Stimulated activated memory B cell treated with anti-CD40 and anti-IgM and Interleukin-4, amounts not matched to agents 10 μg/mL and 1 μg/mL and 100 μg/mL, for 72 hours (primary cell): ENCODE data around the gene ARAF.
"Not testable (repeated sequence)": the region's sequence is repeated elsewhere in the genome, so short reads cannot be mapped to it uniquely, and the experiment has no call there.

Experiments used
- ATAC-seq: fragments of 150-1000 bp; cut with Tn5 transposase; 2 replicates; pipeline ENCODE4 v1.10.0; 2021
- H3K27ac Mint-ChIP-seq: one replicate; pipeline ENCODE4 v1.8.0; 2022; ENCODE audit warnings: mild to moderate bottlenecking, mixed read lengths
- H3K27me3 Mint-ChIP-seq: one replicate; pipeline ENCODE4 v1.8.0; 2022; ENCODE audit warnings: mixed read lengths
- H3K36me3 Mint-ChIP-seq: one replicate; pipeline ENCODE4 v1.8.0; 2022; ENCODE audit warnings: mixed read lengths
- H3K4me1 Mint-ChIP-seq: one replicate; pipeline ENCODE4 v1.8.0; 2022; ENCODE audit warnings: mixed read lengths
- H3K4me3 Mint-ChIP-seq: one replicate; pipeline ENCODE4 v1.8.0; 2022; ENCODE audit warnings: mild to moderate bottlenecking, moderate library complexity, mixed read lengths
- H3K9me3 Mint-ChIP-seq: one replicate; pipeline ENCODE4 v1.8.0; 2022; ENCODE audit warnings: mixed read lengths

ARAF gene

DNA sequence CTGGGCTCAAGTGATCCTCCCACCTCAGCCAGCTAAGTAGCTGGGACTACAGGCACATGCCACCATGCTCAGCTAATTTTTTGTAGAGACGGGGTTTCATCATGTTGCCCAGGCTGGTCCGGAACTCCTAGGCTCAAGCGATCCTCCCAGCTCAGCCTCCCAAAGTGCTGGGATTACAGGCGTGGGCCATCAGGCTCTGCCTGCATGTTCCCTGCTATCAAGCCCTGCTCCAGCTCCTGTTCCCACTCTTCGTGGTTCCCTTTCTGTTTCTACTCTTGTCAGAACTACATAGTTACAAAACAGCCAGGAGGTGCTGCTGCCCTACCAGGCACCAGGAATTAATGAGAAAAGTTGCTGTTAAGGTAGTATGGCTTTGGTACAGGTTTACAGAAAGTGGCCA, 30.0 kb downstream of the ARAF start:
- Mint-ChIP-seq H3K4me1 (no peaks in the 10 kb centered on the region), H3K9me3 (no peaks in the 10 kb centered on the region), H3K27ac (no peak overlapping the region), H3K27me3 (no peaks in the 10 kb centered on the region), H3K36me3 (no peaks in the 10 kb centered on the region), H3K4me3 (no peak overlapping the region)
- no peak for ATAC-seq

GRCh38 chrX:47593522-47593921, 32.5 kb downstream of the ARAF start:
- Mint-ChIP-seq H3K27ac (no peak overlapping the region), H3K27me3 (no peaks in the 10 kb centered on the region), H3K4me3 (no peak overlapping the region), H3K9me3 (peaks cover 4% of the 10 kb centered on the region), H3K4me1 (no peaks in the 10 kb centered on the region), H3K36me3 (no peaks in the 10 kb centered on the region)
- no peak for ATAC-seq

GRCh38 chrX:47595716-47596251, 34.8 kb downstream of the ARAF start:
- no peaks in the 10 kb centered on the region for H3K36me3 Mint-ChIP-seq
- peaks cover 4% of the 10 kb centered on the region for H3K9me3 Mint-ChIP-seq
- no peak for ATAC-seq
- no peaks in the 10 kb centered on the region for H3K27me3 Mint-ChIP-seq
- H3K4me1 Mint-ChIP-seq, result no peaks in the 10 kb centered on the region
- no peak overlapping the region for H3K4me3 Mint-ChIP-seq
- H3K27ac Mint-ChIP-seq, result no peak overlapping the region

GRCh38 chrX:47596256-47596655, 35.3 kb downstream of the ARAF start:
- no peak overlapping the region for H3K27ac Mint-ChIP-seq
- H3K27me3 Mint-ChIP-seq, result no peaks in the 10 kb centered on the region
- H3K9me3 Mint-ChIP-seq, result peaks cover 4% of the 10 kb centered on the region
- no peak for ATAC-seq
- H3K4me1 Mint-ChIP-seq, result no peaks in the 10 kb centered on the region
- no peak overlapping the region for H3K4me3 Mint-ChIP-seq
- no peaks in the 10 kb centered on the region for H3K36me3 Mint-ChIP-seq

GRCh38 chrX:47597222-47597621, 36.2 kb downstream of the ARAF start:
- Mint-ChIP-seq H3K27ac (no peak overlapping the region), H3K36me3 (no peaks in the 10 kb centered on the region), H3K4me1 (no peaks in the 10 kb centered on the region), H3K4me3 (no peak overlapping the region), H3K9me3 (peaks cover 4% of the 10 kb centered on the region), H3K27me3 (no peaks in the 10 kb centered on the region)
- no peak for ATAC-seq

DNA sequence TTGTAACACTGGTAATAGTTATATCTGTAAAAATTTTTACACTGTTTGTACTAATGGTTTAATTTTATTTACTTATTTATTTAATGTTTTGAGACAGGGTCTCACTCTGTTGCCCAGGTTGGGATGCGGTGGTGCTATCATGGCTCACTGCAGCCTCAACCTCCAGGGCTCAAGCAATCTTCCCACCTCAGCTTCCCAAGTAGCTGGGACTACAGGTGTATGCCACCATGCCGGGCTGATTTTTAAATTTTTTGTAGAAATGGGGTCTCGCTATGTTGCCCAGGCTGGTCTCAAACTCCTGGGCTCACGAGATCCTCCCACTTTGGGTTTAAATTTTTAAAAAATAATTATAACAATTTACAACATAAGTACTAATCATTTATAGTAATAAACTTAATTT, 42.1 kb downstream of the ARAF start:
- not testable (repeated sequence) for H3K27ac Mint-ChIP-seq, ATAC-seq, H3K36me3 Mint-ChIP-seq, H3K27me3 Mint-ChIP-seq, H3K4me1 Mint-ChIP-seq, H3K4me3 Mint-ChIP-seq, H3K9me3 Mint-ChIP-seq

DNA sequence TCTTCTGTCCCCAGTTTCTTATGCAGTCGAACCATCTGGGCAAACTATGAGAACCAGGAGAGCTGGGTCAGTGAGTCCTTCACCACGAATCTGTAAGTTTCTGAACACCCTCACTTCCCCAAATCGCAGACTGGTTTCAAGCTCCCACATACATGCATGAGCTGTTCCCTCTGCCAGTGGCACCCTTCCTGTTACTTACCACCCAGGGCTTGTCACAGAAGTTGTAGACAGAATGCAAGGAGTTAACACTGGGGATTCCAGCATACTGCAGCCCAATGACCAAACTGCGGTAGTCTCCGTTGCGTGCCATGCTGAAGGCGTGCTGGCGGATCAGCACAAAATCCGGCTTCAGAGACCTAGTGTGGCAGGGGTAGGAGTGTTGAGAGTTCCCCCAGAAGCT, 44.0 kb downstream of the ARAF start:
- Mint-ChIP-seq H3K27ac (no peak overlapping the region), H3K36me3 (no peaks in the 10 kb centered on the region), H3K4me3 (no peak overlapping the region), H3K4me1 (peaks cover 9% of the 10 kb centered on the region), H3K27me3 (no peaks in the 10 kb centered on the region), H3K9me3 (no peaks in the 10 kb centered on the region)
- ATAC-seq, result no peak

GRCh38 chrX:47607091-47607490, 46.1 kb downstream of the ARAF start:
- no peaks in the 10 kb centered on the region for H3K27me3 Mint-ChIP-seq
- no peak overlapping the region for H3K27ac Mint-ChIP-seq
- ATAC-seq, result no peak
- no peak overlapping the region for H3K4me3 Mint-ChIP-seq
- H3K4me1 Mint-ChIP-seq, result peaks cover 9% of the 10 kb centered on the region
- H3K9me3 Mint-ChIP-seq, result no peaks in the 10 kb centered on the region
- H3K36me3 Mint-ChIP-seq, result no peaks in the 10 kb centered on the region

DNA sequence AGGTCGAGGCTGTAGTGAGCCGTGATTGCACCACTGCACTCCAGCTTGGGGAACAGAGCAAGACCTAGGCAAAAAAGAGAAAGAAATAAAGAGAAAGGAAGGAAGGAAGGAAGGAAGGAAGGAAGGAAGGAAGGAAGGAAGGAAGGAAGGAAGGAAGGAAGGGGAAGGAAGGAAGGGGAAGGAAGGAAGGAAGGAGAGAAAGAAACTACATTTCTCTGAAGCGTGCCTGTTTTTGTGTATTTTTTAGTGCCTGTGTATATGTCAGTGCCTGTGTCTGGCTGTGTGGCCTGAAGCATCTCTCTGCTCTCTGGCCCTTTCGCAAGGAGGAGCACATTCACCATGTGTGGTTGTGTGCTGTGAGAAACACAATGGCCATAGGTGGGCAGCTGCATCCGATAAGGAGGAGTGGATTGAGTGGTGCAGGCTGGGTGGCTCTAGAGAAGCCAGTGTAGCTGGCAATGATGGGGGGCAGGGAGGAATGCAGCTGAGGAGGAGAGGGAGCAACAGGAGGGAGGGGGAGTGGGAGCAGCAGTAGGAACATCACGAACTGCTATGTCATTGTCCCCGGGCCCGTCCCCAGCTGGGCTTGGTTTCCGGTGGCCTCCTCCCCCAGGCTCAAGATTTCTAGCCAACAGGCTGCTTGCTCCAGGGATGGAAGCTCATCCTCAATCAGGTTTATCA, 47.3 kb downstream of the ARAF start:
- H3K27ac Mint-ChIP-seq, result no peak overlapping the region
- H3K9me3 Mint-ChIP-seq, result no peaks in the 10 kb centered on the region

GRCh38 chrX:47610511-47610910, 49.5 kb downstream of the ARAF start:
- no peaks in the 10 kb centered on the region for H3K36me3 Mint-ChIP-seq
- no peak for ATAC-seq
- peaks cover 7% of the 10 kb centered on the region for H3K27me3 Mint-ChIP-seq
- H3K4me3 Mint-ChIP-seq, result no peak overlapping the region
- H3K9me3 Mint-ChIP-seq, result no peaks in the 10 kb centered on the region
- peaks cover 9% of the 10 kb centered on the region for H3K4me1 Mint-ChIP-seq
- H3K27ac Mint-ChIP-seq, result no peak overlapping the region

More for the DNA sequence above, 47.3 kb downstream of the ARAF start:
- Mint-ChIP-seq H3K4me1 (peaks cover 9% of the 10 kb centered on the region), H3K27me3 (peaks cover 7% of the 10 kb centered on the region), H3K36me3 (no peaks in the 10 kb centered on the region), H3K4me3 (no peak overlapping the region)
- no peak for ATAC-seq

- no peak for ATAC-seq
- H3K27me3 Mint-ChIP-seq, result peaks cover 15% of the 10 kb centered on the region
- no peak overlapping the region for H3K27ac Mint-ChIP-seq
- peaks cover 9% of the 10 kb centered on the region for H3K4me1 Mint-ChIP-seq
- no peak overlapping the region for H3K4me3 Mint-ChIP-seq
- H3K36me3 Mint-ChIP-seq, result no peaks in the 10 kb centered on the region
- H3K9me3 Mint-ChIP-seq, result no peaks in the 10 kb centered on the region
These were observed 50.5 kb downstream of the ARAF start for GRCh38 chrX:47611489-47611888.

DNA sequence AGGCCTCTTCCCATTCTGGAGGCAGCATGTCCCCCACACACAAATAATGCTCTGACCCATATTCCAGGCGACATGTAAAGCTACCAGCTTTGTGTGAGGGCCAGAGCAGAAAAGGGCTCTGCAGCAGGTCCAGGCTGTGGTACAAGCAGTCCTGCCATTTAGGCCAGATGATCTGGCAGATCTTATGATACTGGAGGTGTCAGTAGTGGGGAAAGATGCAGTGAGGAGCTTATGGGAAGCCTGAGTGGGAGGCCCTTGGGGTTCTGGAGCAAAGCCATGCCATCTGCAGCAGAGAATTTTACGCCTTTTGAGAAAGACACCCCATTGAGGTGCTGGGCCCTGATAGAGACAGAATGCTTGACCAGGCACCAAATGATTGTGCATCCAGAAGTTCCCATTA, 50.9 kb downstream of the ARAF start:
- ATAC-seq, result no peak
- Mint-ChIP-seq H3K4me1 (peaks cover 9% of the 10 kb centered on the region), H3K27me3 (peaks cover 19% of the 10 kb centered on the region), H3K9me3 (no peaks in the 10 kb centered on the region), H3K27ac (no peak overlapping the region), H3K4me3 (no peak overlapping the region), H3K36me3 (no peaks in the 10 kb centered on the region)

GRCh38 chrX:47612418-47612817, 51.4 kb downstream of the ARAF start:
- no peak for ATAC-seq
- peaks cover 22% of the 10 kb centered on the region for H3K27me3 Mint-ChIP-seq

DNA sequence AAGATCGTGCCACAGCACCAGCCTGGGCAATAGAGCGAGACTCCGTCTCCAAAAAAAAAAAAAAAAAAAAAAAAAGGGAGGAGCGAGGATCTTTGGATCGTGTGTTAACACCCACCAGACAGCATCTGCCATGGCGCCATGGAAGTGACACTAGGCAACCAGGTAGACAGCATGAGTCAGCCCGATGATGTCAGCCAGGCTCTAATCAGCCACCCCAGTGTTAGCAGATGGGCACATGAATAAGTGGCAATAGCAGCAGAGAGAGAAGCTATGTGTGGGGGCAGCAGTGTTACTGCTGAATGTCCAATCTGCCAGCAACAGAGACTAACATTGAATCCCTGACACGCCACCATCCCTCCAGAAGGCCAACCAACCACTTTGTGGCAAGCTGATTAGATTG, 52.1 kb downstream of the ARAF start:
- no peak overlapping the region for H3K27ac Mint-ChIP-seq
- H3K27me3 Mint-ChIP-seq, result peaks cover 29% of the 10 kb centered on the region

More at GRCh38 chrX:47612418-47612817, 51.4 kb downstream of the ARAF start:
- Mint-ChIP-seq H3K36me3 (no peaks in the 10 kb centered on the region), H3K4me1 (peaks cover 9% of the 10 kb centered on the region), H3K9me3 (no peaks in the 10 kb centered on the region), H3K4me3 (no peak overlapping the region), H3K27ac (no peak overlapping the region)

DNA sequence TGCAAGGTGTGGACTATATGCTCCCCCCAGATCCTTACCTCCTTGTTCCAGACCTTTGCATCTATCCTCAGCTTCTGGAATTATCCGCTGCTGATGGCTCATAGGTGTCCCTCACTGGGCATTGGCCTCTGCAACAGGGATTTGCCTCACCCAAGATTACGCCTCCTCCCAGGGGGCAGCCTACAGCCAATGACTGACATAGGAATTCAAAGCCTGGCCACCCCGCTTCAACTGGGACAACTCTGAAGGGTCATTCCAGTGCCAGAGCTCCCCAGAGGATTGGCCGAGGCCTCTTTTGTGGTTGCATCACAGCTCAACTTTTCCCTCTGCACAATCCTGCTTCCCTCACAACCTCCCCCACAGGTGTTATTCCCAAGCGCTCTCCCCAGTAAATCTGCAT, 53.6 kb downstream of the ARAF start:
- no peaks in the 10 kb centered on the region for H3K9me3 Mint-ChIP-seq
- H3K36me3 Mint-ChIP-seq, result no peaks in the 10 kb centered on the region
- no peak overlapping the region for H3K27ac Mint-ChIP-seq
- H3K4me3 Mint-ChIP-seq, result no peak overlapping the region
- ATAC-seq, result no peak
- H3K27me3 Mint-ChIP-seq, result peaks cover 39% of the 10 kb centered on the region
- peaks cover 5% of the 10 kb centered on the region for H3K4me1 Mint-ChIP-seq

More for the DNA sequence above, 52.1 kb downstream of the ARAF start:
- Mint-ChIP-seq H3K36me3 (no peaks in the 10 kb centered on the region), H3K9me3 (no peaks in the 10 kb centered on the region), H3K4me3 (no peak overlapping the region), H3K4me1 (peaks cover 4% of the 10 kb centered on the region)
- ATAC-seq, result no peak

DNA sequence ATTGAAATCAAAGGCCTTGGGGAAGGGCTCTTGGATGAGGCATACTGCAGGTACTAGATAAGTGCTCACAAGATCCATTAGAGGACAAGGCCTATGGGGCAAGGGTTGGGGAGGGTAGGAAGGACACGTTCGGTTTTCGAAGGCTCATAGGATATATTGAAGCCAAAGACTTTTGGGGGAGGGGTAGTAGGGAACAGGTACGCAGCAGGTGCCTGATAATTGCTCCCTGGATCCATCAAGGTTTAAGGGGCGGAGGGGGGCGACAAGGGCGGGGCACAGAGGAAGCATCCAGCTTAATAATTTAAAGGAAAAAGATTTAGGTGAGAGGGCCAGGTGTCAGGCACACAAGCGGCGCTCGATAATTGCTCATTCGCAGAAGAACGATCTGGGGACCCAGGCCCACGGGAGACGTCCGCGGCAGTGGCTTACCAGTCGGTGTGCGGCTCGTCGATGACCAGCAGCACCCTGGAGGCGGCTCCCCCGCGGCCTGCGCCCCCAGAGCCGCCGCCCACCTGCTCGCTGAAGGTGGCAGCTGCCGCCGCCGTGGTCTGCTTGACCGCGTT, 58.0 kb downstream of the ARAF start:
- H3K27ac Mint-ChIP-seq, result no peak overlapping the region
- peaks cover 20% of the 10 kb centered on the region for H3K4me1 Mint-ChIP-seq
- no peaks in the 10 kb centered on the region for H3K9me3 Mint-ChIP-seq
- H3K4me3 Mint-ChIP-seq, result peak overlapping the region; percentile 48
- no peak for ATAC-seq
- peaks cover 69% of the 10 kb centered on the region for H3K27me3 Mint-ChIP-seq
- no peaks in the 10 kb centered on the region for H3K36me3 Mint-ChIP-seq
